Stimulated activated CD4-positive, alpha-beta T cell treated with anti-CD3 and anti-CD28 coated beads, Interleukin-2, amount 100 ng/mL, for 48 hours (primary cell): ENCODE data around the gene BORCS5.
"Not testable (repeated sequence)": the region's sequence is repeated elsewhere in the genome, so short reads cannot be mapped to it uniquely, and the experiment has no call there.

ENCODE experiments used
- DNase-seq, 2 donors: peaks; one replicate each; pipeline ENCODE4 v3.0.0-alpha.2; 2020

The BORCS5 gene

GRCh38 chr12:12466157-12466556 is 109.3 kb downstream of the BORCS5 start:
- DNase-seq, result no peak

GRCh38 chr12:12467264-12467663 is 110.4 kb downstream of the BORCS5 start:
- no peak for DNase-seq

GRCh38 chr12:12467688-12468261 is 110.9 kb downstream of the BORCS5 start:
- peak in 1 of 2 donors; percentile 50 for DNase-seq

GRCh38 chr12:12468575-12468974 is 111.7 kb downstream of the BORCS5 start:
- DNase-seq, result no peak

GRCh38 chr12:12469386-12469785 is 112.5 kb downstream of the BORCS5 start:
- DNase-seq, result no peak

- DNase-seq, result no peak
These were observed 114.0 kb downstream of the BORCS5 start for GRCh38 chr12:12470751-12471306.

- not testable (repeated sequence) for DNase-seq
These were observed 115.4 kb downstream of the BORCS5 start for GRCh38 chr12:12471982-12472961.

GRCh38 chr12:12473223-12473622 is 116.3 kb downstream of the BORCS5 start:
- no peak for DNase-seq

- no peak for DNase-seq
These were observed 117.6 kb downstream of the BORCS5 start for GRCh38 chr12:12474471-12474928.

- DNase-seq, result peak in 1 of 2 donors; percentile 36
These were observed 118.3 kb downstream of the BORCS5 start for GRCh38 chr12:12474931-12475795.

- no peak for DNase-seq
These were observed 120.1 kb downstream of the BORCS5 start for GRCh38 chr12:12476857-12477531.

- DNase-seq, result no peak
These were observed 120.6 kb downstream of the BORCS5 start for GRCh38 chr12:12477532-12477890.

- no peak for DNase-seq
These were observed 123.2 kb downstream of the BORCS5 start for GRCh38 chr12:12480074-12480473.

- no peak for DNase-seq
These were observed 124.8 kb downstream of the BORCS5 start for GRCh38 chr12:12481631-12482030.

GRCh38 chr12:12482150-12482761 is 125.4 kb downstream of the BORCS5 start:
- DNase-seq, result no peak

GRCh38 chr12:12482959-12483358 is 126.1 kb downstream of the BORCS5 start:
- DNase-seq, result no peak

- DNase-seq, result no peak
These were observed 126.6 kb downstream of the BORCS5 start for GRCh38 chr12:12483438-12483837.

GRCh38 chr12:12486661-12487240 is 129.9 kb downstream of the BORCS5 start:
- no peak for DNase-seq

- DNase-seq, result no peak
These were observed 130.6 kb downstream of the BORCS5 start for GRCh38 chr12:12487490-12487889.

- DNase-seq, result no peak
These were observed 131.4 kb downstream of the BORCS5 start for GRCh38 chr12:12488296-12488695.

GRCh38 chr12:12488823-12489550 is 132.1 kb downstream of the BORCS5 start:
- DNase-seq, result no peak
